ENCODE results near the gene CFAP65. TPM values are rescaled to one million over a fixed set of nuclear protein-coding genes. Genes with fewer than 3 reads are reported as not detected.

Gene CFAP65
- total RNA-seq, 1 experiment from 2014 or later: not detected

DNA sequence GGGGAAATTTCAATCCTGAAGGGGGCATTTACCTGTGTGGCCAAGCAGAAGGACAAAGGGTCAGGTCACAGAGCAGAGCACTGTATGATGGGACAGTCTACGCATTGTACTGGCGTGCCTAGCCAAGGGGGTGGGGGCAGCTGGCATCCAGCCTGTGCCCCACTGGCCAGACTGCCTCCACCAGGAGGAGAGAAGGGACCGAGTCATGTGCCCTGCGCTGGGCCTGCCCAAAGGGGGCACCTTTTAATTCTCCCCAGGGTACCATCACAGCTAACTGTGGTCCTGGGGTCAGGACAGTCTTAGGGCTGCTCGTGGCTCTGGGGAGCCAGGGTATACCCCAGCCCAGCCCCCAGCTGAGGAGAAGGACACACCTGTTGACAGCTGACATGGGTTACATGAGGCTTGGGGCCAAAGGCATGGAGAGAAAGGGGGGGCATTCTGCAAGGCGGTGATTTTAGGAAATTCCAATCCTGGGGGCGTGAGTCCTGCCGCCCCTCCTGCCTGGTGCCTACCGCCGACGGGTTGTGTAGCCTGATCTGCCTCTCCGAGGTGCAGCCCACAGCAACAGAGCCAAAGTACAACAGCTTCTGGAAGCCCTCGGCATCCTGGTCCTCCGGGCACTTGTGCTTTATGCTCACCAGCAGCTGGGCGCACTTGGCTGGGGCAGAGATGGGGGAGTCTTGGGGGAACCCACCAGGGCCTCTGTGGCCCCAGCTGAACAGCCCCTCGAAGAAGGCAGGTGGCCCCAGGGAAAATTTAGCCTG, 11.0 kb downstream of the CFAP65 start:
- H3K27me3 ChIP-seq (ENCODE audit: control insufficient read depth, insufficient read depth, low read length): peaks cover 6% of the 10 kb centered on the region; the same call in 1 of the 2 replicates
- DNase-seq: no peak
- no peaks in the 10 kb centered on the region for H3K36me3 ChIP-seq (replicated peaks; ENCODE audit: control insufficient read depth, insufficient read depth, low read length)

GRCh38 chr2:219029829-219030165, 11.5 kb downstream of the CFAP65 start:
- Histone ChIP-seq H3K27me3 (ENCODE audit: control insufficient read depth, insufficient read depth, low read length) (peaks cover 5% of the 10 kb centered on the region; the same call in 1 of the 2 replicates), H3K36me3 (replicated peaks; ENCODE audit: control insufficient read depth, insufficient read depth, low read length) (no peaks in the 10 kb centered on the region), H3K4me3 (ENCODE audit: insufficient read depth, low read depth, low read length) (no peak overlapping the region)
- peak; percentile 95 for DNase-seq

More for the DNA sequence above, 11.0 kb downstream of the CFAP65 start:
- H3K4me3 ChIP-seq (ENCODE audit: insufficient read depth, low read depth, low read length): no peak overlapping the region

DNA sequence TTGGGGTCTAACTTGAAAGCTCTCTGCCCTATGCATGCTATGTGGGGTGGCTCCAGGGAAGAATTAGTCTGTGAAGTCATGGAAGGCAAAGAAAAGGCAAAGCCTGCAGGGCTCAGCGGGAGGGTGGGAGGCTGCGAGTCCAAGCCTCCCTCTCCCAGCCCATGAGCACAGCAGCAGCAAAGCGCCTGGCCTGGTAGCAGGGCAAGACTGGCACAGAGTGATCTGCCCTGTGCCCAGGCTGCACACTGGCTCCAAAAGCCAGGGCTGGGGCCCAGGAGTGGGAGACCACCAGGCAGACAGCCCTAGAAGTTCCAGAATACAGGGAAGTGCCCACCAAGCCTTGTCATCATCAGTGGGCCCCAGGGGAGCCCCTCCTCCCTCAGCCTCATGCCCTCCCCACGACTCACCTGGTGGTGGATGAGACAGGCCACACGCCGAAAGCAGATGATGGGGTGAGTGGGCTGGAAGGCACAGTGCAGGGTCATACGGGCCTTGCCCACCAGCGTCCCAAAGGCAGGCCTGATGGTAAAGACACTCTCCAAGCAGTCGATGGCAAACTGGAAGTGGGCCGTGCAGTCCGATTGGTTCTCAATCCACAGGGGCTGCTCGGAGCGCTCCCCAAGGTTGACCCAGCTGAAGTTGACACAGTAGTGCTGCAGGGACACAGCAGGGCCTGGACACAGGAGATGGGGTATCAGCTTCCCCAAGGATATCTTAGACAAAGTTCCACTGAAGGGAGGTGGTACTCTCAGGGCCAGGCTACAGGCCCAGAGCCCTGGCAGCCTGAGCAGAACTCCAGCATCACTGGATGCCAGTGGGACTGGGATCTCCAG, 12.1 kb downstream of the CFAP65 start:
- Histone ChIP-seq H3K4me3 (ENCODE audit: insufficient read depth, low read depth, low read length) (no peak overlapping the region), H3K36me3 (replicated peaks; ENCODE audit: control insufficient read depth, insufficient read depth, low read length) (no peaks in the 10 kb centered on the region), H3K27me3 (ENCODE audit: control insufficient read depth, insufficient read depth, low read length) (peaks cover 3% of the 10 kb centered on the region; the same call in 1 of the 2 replicates)
- DNase-seq: no peak

- no peak overlapping the region for H3K4me3 ChIP-seq (ENCODE audit: insufficient read depth, low read depth, low read length)
- no peaks in the 10 kb centered on the region for H3K27me3 ChIP-seq (ENCODE audit: control insufficient read depth, insufficient read depth, low read length)
- no peak for DNase-seq
- H3K36me3 ChIP-seq (replicated peaks; ENCODE audit: control insufficient read depth, insufficient read depth, low read length): no peaks in the 10 kb centered on the region
These were observed 13.2 kb downstream of the CFAP65 start for GRCh38 chr2:219028141-219028540.

DNA sequence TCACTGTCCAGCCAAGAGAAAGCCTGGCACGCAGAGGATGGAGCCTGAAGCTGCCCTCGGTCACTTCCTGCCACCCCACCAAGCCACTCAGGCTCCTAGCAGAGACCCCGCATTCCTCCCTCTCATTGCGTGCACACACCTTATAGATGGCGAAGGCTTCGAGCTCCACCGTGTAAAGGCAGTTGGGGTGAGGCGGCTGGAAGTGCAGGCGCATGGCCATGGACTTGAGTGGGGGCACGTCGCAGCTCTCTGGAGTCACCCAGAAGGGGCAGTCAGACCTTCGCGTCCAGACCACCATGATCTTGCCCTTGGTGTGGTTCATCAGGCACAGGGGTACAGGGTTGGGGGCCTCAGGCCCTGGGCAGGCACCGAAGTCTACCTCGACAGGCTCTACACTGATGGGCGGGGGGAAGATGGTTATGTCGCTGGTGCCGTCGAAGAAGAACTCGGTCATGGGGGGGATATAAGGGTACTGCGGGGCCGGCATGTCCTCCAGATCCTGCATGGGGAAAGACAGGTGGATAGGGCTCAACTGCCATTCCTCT, 13.7 kb downstream of the CFAP65 start:
- no peaks in the 10 kb centered on the region for H3K27me3 ChIP-seq (ENCODE audit: control insufficient read depth, insufficient read depth, low read length)

GRCh38 chr2:219026946-219027345, 14.4 kb downstream of the CFAP65 start:
- no peak for DNase-seq
- Histone ChIP-seq H3K27me3 (ENCODE audit: control insufficient read depth, insufficient read depth, low read length) (no peaks in the 10 kb centered on the region), H3K4me3 (ENCODE audit: insufficient read depth, low read depth, low read length) (no peak overlapping the region), H3K36me3 (replicated peaks; ENCODE audit: control insufficient read depth, insufficient read depth, low read length) (no peaks in the 10 kb centered on the region)

More for the DNA sequence above, 13.7 kb downstream of the CFAP65 start:
- H3K36me3 ChIP-seq (replicated peaks; ENCODE audit: control insufficient read depth, insufficient read depth, low read length): no peaks in the 10 kb centered on the region
- DNase-seq: no peak
- H3K4me3 ChIP-seq (ENCODE audit: insufficient read depth, low read depth, low read length): no peak overlapping the region

- H3K36me3 ChIP-seq (replicated peaks; ENCODE audit: control insufficient read depth, insufficient read depth, low read length): no peaks in the 10 kb centered on the region
- no peak for DNase-seq
- H3K27me3 ChIP-seq (ENCODE audit: control insufficient read depth, insufficient read depth, low read length): no peaks in the 10 kb centered on the region
- H3K4me3 ChIP-seq (ENCODE audit: insufficient read depth, low read depth, low read length): no peak overlapping the region
These were observed 15.4 kb downstream of the CFAP65 start for GRCh38 chr2:219025637-219026585.

DNA sequence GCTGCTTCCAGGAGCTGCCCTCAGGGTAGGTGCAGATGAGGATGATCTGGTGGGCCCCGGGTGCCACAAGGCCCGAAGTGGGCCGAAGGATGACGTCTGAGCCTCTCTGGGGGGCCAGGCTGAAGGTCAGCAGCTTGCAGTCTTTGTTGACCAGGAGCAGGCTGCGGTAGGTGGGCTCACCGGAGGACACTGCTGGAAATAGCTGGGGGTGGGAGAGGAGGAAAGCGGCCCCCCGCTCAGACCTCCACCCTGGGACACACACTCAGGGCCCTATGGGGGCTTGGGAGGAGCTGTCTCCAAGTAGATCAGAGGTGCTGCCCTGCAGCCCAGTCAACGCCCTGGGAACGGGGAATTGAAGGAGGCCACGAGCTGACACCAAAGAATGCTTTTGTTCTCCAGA, 17.3 kb downstream of the CFAP65 start:
- H3K4me3 ChIP-seq (ENCODE audit: insufficient read depth, low read depth, low read length): no peak overlapping the region

DNA sequence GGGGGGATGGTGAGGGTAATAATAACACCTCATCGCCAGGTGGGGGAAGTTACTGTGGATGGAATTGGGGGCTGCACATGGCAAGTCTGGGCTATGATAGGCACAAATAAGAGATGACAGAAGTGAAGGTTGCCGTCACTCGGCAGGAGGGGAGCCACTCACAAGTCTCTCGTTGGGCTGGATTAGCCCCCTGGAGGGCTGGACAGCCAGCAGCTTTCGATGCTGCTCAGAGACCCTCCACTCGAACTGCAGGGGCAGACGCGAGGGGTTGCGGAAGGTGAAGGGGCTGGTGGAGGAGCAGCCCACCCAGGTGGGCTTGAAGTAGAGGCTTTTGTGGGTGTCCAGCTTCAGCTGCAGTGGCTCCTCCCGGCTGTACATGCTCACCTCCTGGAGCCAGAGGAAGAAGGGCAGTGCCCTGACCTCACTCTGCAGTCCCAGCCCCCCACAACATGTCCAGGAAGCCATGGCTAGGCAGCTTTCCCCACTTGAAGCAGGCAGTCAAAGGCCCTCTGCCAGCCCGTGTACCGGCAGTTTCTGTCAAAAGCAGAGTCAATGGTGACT, 18.2 kb downstream of the CFAP65 start:
- no peaks in the 10 kb centered on the region for H3K27me3 ChIP-seq (ENCODE audit: control insufficient read depth, insufficient read depth, low read length)
- H3K4me3 ChIP-seq (ENCODE audit: insufficient read depth, low read depth, low read length): no peak overlapping the region
- no peaks in the 10 kb centered on the region for H3K36me3 ChIP-seq (replicated peaks; ENCODE audit: control insufficient read depth, insufficient read depth, low read length)
- no peak for DNase-seq

More for the DNA sequence above, 17.3 kb downstream of the CFAP65 start:
- Histone ChIP-seq H3K27me3 (ENCODE audit: control insufficient read depth, insufficient read depth, low read length) (no peaks in the 10 kb centered on the region), H3K36me3 (replicated peaks; ENCODE audit: control insufficient read depth, insufficient read depth, low read length) (no peaks in the 10 kb centered on the region)
- no peak for DNase-seq

DNA sequence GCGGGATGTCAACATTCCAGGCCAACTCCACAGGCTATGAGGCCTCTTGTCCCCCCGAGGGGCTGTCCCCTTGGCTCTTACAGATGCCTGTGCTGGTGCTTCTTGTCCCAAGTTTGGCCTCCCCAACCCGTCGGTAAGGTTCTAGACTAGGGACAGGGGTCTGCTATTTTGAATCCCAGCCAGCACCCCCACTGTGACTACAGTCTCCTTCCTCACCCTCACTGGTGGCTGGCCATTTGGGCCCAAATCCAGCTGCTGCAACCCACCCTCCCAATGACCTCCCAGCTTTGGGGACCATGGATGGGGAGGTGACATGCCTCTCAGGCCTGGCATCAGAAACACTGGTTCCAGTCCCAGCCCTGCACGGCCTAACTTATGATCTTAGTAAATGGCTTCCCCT, 18.7 kb downstream of the CFAP65 start:
- no peak for DNase-seq
- H3K4me3 ChIP-seq (ENCODE audit: insufficient read depth, low read depth, low read length): no peak overlapping the region
- H3K27me3 ChIP-seq (ENCODE audit: control insufficient read depth, insufficient read depth, low read length): no peaks in the 10 kb centered on the region
- H3K36me3 ChIP-seq (replicated peaks; ENCODE audit: control insufficient read depth, insufficient read depth, low read length): no peaks in the 10 kb centered on the region

DNA sequence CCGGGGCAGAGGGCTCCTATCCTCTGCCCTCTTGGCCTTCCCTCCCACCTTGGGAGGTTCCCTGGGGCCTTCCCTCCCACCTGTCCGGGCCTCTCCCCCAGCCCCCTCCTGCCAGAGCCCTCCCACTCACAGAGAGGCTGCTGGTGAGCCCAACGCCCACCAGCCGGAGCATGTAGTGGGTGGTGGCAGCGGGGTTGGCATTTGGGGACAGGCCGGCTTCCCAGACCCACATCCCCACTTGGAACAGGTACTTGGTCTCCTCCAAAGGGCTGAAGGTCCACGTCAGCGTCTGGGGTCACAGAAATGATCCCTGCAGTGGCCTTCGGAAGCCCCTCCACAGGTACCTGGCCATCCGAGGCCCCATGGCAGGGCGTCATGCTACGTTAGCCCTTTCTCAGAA, 19.3 kb downstream of the CFAP65 start:
- no peak for DNase-seq
- Histone ChIP-seq H3K36me3 (replicated peaks; ENCODE audit: control insufficient read depth, insufficient read depth, low read length) (no peaks in the 10 kb centered on the region), H3K4me3 (ENCODE audit: insufficient read depth, low read depth, low read length) (no peak overlapping the region), H3K27me3 (ENCODE audit: control insufficient read depth, insufficient read depth, low read length) (no peaks in the 10 kb centered on the region)

DNA sequence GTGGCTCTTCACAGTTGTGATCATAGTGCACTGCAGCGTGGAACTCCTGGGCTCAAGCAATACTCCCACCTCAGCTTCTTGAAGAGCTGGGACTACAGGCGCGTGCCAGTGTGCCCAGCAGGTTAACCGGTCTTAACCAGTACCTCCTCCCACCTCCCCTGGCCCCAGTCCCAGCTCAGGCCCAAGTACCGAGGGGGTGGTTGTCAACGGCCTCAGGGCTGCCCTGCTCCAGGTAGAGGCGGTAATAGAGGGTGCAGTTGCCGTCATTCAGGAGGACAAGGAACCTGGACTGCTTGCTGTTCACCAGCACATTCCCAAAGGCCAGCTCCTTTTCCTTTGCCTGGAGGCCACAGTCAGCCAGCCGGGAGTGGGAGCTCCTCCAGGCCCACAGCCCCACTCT, 19.7 kb downstream of the CFAP65 start:
- Histone ChIP-seq H3K27me3 (ENCODE audit: control insufficient read depth, insufficient read depth, low read length) (no peaks in the 10 kb centered on the region), H3K36me3 (replicated peaks; ENCODE audit: control insufficient read depth, insufficient read depth, low read length) (no peaks in the 10 kb centered on the region), H3K4me3 (ENCODE audit: insufficient read depth, low read depth, low read length) (no peak overlapping the region)
- DNase-seq: no peak

- no peak overlapping the region for H3K4me3 ChIP-seq (ENCODE audit: insufficient read depth, low read depth, low read length)
- no peaks in the 10 kb centered on the region for H3K27me3 ChIP-seq (ENCODE audit: control insufficient read depth, insufficient read depth, low read length)
- no peaks in the 10 kb centered on the region for H3K36me3 ChIP-seq (replicated peaks; ENCODE audit: control insufficient read depth, insufficient read depth, low read length)
- DNase-seq: no peak
These were observed 20.5 kb downstream of the CFAP65 start for GRCh38 chr2:219020604-219021365.
